Calu3 (cell line): ENCODE data around the gene PDGFRA. TPM values are rescaled to one million over a fixed set of nuclear protein-coding genes. Genes with fewer than 3 reads are reported as not detected.

Source experiments
- BruUV-seq: library from RNA; stranded (reverse); fragments of 400-500 nt; replicated peaks from 2 replicates; lab custom pipeline; 2021; lab: Mats Ljungman, UMichigan
- CTCF ChIA-PET: fragments of 300-600 bp; sonication (Branson Sonifier 250); formaldehyde crosslinking; loops from one replicate; lab custom pipeline; 2022; ENCODE audit warnings: antibody characterized with exemption; lab: Charles Lee
- DNase-seq: peaks from one replicate; pipeline ENCODE4 v3.0.0; 2022
- H3K27ac Mint-ChIP-seq: one replicate; pipeline ENCODE4 v1.8.0; 2022; ENCODE audit warnings: mixed read lengths; ENCODE audit not compliant: unreplicated experiment
- H3K27me3 Mint-ChIP-seq: one replicate; pipeline ENCODE4 v1.8.0; 2022; ENCODE audit warnings: mixed read lengths; ENCODE audit not compliant: unreplicated experiment
- H3K36me3 Mint-ChIP-seq: one replicate; pipeline ENCODE4 v1.8.0; 2022; ENCODE audit warnings: mild to moderate bottlenecking, moderate library complexity, mixed read lengths; ENCODE audit not compliant: insufficient read depth, unreplicated experiment
- H3K4me1 Mint-ChIP-seq: one replicate; pipeline ENCODE4 v1.8.0; 2022; ENCODE audit warnings: mild to moderate bottlenecking, low read depth, mixed read lengths; ENCODE audit not compliant: unreplicated experiment
- H3K4me3 Mint-ChIP-seq: one replicate; pipeline ENCODE4 v1.8.0; 2022; ENCODE audit warnings: mild to moderate bottlenecking, low read depth, moderate library complexity, mixed read lengths; ENCODE audit not compliant: unreplicated experiment
- H3K9me3 Mint-ChIP-seq: one replicate; pipeline ENCODE4 v1.8.0; 2022; ENCODE audit warnings: low read depth, mixed read lengths; ENCODE audit not compliant: unreplicated experiment
- CTCF ChIP-seq: fragments of 200-600 bp; IDR thresholded peaks from one replicate; pipeline ENCODE4 v1.8.0; 2022; ENCODE audit warnings: antibody characterized with exemption; ENCODE audit not compliant: unreplicated experiment
- intact Hi-C: fragments of 100-400 bp; cut with micrococcal nuclease; formaldehyde crosslinking; loops from one replicate; pipeline ENCODE4 v1.10.0; 2022; ENCODE audit not compliant: unreplicated experiment
- total RNA-seq: library from RNA; stranded (reverse); gene quantifications from 2 replicates; pipeline ENCODE4 v1.2.3, GENCODE V29; 2022

Gene PDGFRA
- total RNA-seq, 1 experiment from 2014 or later: not detected

GRCh38 chr4:54186371-54186770, 42.7 kb upstream of the PDGFRA start:
- DNase-seq: no peak
- no TSS peak for BruUV-seq
- no peaks in the 10 kb centered on the region for H3K27me3 Mint-ChIP-seq
- H3K36me3 Mint-ChIP-seq: no peaks in the 10 kb centered on the region
- CTCF ChIA-PET: no interaction called here
- no peak overlapping the region for H3K27ac Mint-ChIP-seq
- no peaks in the 10 kb centered on the region for H3K9me3 Mint-ChIP-seq
- no peak overlapping the region for H3K4me3 Mint-ChIP-seq
- intact Hi-C loops: no loop called here
- no peak for TF ChIP-seq CTCF
- no peaks in the 10 kb centered on the region for H3K4me1 Mint-ChIP-seq

DNA sequence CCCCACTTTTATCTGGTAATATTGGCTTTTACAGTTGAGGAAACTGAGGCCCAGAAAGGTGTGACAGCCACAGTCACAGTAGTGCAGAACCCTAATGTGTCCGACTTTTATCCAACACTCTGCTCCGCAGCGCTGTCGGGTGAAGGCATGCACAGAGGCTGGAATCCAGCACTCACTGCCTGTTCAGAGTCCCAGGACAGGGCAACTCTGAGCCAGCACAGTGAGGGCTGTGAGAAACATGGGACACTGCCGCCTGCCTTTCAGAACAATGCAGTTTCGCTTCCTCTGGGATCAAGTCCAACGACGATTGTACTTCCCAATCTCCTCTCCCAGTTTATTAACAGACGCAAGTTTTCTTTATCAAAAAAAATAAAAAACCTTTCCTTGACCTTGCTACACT, 41.9 kb upstream of the PDGFRA start:
- no TSS peak for BruUV-seq
- no peak overlapping the region for H3K4me3 Mint-ChIP-seq
- H3K9me3 Mint-ChIP-seq: no peaks in the 10 kb centered on the region
- intact Hi-C loops: no loop called here
- no peak overlapping the region for H3K27ac Mint-ChIP-seq
- TF ChIP-seq CTCF: no peak
- CTCF ChIA-PET: no interaction called here
- DNase-seq: no peak
- H3K4me1 Mint-ChIP-seq: no peaks in the 10 kb centered on the region
- no peaks in the 10 kb centered on the region for H3K27me3 Mint-ChIP-seq
- no peaks in the 10 kb centered on the region for H3K36me3 Mint-ChIP-seq

GRCh38 chr4:54189140-54189539, 40.0 kb upstream of the PDGFRA start:
- DNase-seq: no peak
- H3K9me3 Mint-ChIP-seq: no peaks in the 10 kb centered on the region
- intact Hi-C loops: no loop called here
- H3K27ac Mint-ChIP-seq: no peak overlapping the region
- BruUV-seq: no TSS peak
- CTCF ChIA-PET: no interaction called here
- no peaks in the 10 kb centered on the region for H3K4me1 Mint-ChIP-seq
- no peak for TF ChIP-seq CTCF
- no peaks in the 10 kb centered on the region for H3K36me3 Mint-ChIP-seq
- H3K4me3 Mint-ChIP-seq: no peak overlapping the region
- no peaks in the 10 kb centered on the region for H3K27me3 Mint-ChIP-seq

DNA sequence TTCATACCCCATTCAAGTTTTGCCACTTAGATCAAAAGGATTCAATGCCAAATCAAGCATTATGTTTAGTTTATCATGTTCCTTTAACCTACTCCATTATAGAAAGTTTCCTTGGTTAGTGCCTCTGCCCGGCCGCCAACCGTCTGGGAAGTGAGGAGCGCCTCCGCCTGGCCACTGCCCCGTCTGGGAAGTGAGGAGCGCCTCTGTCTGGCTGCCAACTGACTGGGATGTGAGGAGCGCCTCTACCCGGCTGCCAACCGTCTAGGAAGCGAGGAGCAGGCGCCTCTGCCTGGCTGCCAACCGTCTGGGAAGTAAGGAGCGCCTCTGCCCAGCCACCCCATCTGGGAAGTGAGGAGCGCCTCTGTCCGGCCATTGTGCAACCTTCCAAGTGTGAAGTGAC, 36.3 kb upstream of the PDGFRA start:
- CTCF ChIA-PET: no interaction called here
- H3K9me3 Mint-ChIP-seq: no peaks in the 10 kb centered on the region
- no TSS peak for BruUV-seq
- TF ChIP-seq CTCF: no peak
- H3K27ac Mint-ChIP-seq: no peak overlapping the region
- H3K36me3 Mint-ChIP-seq: no peaks in the 10 kb centered on the region
- no peaks in the 10 kb centered on the region for H3K4me1 Mint-ChIP-seq
- DNase-seq: no peak
- intact Hi-C loops: no loop called here
- no peaks in the 10 kb centered on the region for H3K27me3 Mint-ChIP-seq
- H3K4me3 Mint-ChIP-seq: no peak overlapping the region
